ENCODE results near the gene FCER1G.

DNA sequence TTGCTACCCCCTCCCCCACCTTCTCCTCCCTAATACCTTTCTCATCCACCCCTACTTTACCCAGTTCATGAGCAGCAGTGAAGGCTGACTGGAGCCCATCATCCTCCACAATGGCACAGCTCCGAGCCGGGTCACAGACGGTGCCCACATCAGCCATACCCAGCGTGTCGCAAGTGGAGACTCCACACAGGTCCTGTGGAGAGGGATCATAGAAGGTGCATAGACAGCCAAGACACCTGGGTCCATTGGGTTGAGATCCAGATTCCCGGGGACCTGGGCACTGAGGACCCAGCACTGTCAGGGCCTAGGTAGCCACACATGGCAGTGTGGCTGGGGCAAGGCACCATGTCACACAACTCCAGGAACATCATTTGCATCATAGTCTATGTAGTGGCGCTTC is 19.0 kb upstream of the FCER1G start:
- TF ChIP-seq, protein P1, sequence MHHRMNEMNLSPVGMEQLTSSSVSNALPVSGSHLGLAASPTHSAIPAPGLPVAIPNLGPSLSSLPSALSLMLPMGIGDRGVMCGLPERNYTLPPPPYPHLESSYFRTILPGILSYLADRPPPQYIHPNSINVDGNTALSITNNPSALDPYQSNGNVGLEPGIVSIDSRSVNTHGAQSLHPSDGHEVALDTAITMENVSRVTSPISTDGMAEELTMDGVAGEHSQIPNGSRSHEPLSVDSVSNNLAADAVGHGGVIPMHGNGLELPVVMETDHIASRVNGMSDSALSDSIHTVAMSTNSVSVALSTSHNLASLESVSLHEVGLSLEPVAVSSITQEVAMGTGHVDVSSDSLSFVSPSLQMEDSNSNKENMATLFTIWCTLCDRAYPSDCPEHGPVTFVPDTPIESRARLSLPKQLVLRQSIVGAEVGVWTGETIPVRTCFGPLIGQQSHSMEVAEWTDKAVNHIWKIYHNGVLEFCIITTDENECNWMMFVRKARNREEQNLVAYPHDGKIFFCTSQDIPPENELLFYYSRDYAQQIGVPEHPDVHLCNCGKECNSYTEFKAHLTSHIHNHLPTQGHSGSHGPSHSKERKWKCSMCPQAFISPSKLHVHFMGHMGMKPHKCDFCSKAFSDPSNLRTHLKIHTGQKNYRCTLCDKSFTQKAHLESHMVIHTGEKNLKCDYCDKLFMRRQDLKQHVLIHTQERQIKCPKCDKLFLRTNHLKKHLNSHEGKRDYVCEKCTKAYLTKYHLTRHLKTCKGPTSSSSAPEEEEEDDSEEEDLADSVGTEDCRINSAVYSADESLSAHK (tag by site-specific recombination; IDR thresholded peaks at IDR 0.05), result no peak
- TF ChIP-seq, protein P2, sequence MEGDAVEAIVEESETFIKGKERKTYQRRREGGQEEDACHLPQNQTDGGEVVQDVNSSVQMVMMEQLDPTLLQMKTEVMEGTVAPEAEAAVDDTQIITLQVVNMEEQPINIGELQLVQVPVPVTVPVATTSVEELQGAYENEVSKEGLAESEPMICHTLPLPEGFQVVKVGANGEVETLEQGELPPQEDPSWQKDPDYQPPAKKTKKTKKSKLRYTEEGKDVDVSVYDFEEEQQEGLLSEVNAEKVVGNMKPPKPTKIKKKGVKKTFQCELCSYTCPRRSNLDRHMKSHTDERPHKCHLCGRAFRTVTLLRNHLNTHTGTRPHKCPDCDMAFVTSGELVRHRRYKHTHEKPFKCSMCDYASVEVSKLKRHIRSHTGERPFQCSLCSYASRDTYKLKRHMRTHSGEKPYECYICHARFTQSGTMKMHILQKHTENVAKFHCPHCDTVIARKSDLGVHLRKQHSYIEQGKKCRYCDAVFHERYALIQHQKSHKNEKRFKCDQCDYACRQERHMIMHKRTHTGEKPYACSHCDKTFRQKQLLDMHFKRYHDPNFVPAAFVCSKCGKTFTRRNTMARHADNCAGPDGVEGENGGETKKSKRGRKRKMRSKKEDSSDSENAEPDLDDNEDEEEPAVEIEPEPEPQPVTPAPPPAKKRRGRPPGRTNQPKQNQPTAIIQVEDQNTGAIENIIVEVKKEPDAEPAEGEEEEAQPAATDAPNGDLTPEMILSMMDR (tag by site-specific recombination; IDR thresholded peaks at IDR 0.05), result no peak
- TF ChIP-seq TRIM28 (IDR thresholded peaks at IDR 0.05; ENCODE audit: borderline replicate concordance, low read length) (no peak), ZNF114 (tag by site-specific recombination; IDR thresholded peaks at IDR 0.05) (no peak)
- TF ChIP-seq, protein P3, sequence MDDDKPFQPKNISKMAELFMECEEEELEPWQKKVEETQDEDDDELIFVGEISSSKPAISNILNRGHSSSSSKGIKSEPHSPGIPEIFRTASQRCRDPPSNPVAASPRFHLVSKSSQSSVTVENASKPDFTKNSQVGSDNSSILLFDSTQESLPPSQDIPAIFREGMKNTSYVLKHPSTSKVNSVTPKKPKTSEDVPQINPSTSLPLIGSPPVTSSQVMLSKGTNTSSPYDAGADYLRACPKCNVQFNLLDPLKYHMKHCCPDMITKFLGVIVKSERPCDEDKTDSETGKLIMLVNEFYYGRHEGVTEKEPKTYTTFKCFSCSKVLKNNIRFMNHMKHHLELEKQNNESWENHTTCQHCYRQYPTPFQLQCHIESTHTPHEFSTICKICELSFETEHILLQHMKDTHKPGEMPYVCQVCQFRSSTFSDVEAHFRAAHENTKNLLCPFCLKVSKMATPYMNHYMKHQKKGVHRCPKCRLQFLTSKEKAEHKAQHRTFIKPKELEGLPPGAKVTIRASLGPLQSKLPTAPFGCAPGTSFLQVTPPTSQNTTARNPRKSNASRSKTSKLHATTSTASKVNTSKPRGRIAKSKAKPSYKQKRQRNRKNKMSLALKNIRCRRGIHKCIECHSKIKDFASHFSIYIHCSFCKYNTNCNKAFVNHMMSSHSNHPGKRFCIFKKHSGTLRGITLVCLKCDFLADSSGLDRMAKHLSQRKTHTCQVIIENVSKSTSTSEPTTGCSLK (tag by site-specific recombination; IDR thresholded peaks at IDR 0.05), result no peak
